Activated T-helper 17 cell treated with anti-CD3 and anti-CD28 coated beads, Interleukin-2, amount 50 U/mL, for 72 hours (primary cell): Measurements from ENCODE around the gene RAB3A. TPM values are rescaled to one million over a fixed set of nuclear protein-coding genes. Genes with fewer than 3 reads are reported as not detected.

Experiments
- ATAC-seq: fragments of 150-1000 bp; cut with Tn5 transposase; replicated peaks from 2 replicates; pipeline ENCODE4 v1.10.0; 2021; ENCODE audit warnings: mild to moderate bottlenecking, moderate library complexity
- H3K27ac Mint-ChIP-seq: one replicate; pipeline ENCODE4 v1.8.0; 2022; ENCODE audit warnings: mixed read lengths
- H3K27me3 Mint-ChIP-seq: one replicate; pipeline ENCODE4 v1.8.0; 2022; ENCODE audit warnings: mixed read lengths
- H3K36me3 Mint-ChIP-seq: one replicate; pipeline ENCODE4 v1.8.0; 2022; ENCODE audit warnings: low read depth, mild to moderate bottlenecking, mixed read lengths
- H3K4me1 Mint-ChIP-seq: one replicate; pipeline ENCODE4 v1.8.0; 2022; ENCODE audit warnings: mixed read lengths
- H3K4me3 Mint-ChIP-seq: one replicate; pipeline ENCODE4 v1.8.0; 2022; ENCODE audit warnings: mild to moderate bottlenecking, mixed read lengths
- H3K9me3 Mint-ChIP-seq: one replicate; pipeline ENCODE4 v1.8.0; 2022; ENCODE audit warnings: mixed read lengths
- total RNA-seq, 2 donors: library from RNA; stranded (reverse); gene quantifications; one replicate each; pipeline ENCODE4 v1.2.3, GENCODE V29; 2022

The RAB3A gene
- total RNA-seq, 2 donors from 2014 or later: 7.2 to 9.5 TPM

DNA sequence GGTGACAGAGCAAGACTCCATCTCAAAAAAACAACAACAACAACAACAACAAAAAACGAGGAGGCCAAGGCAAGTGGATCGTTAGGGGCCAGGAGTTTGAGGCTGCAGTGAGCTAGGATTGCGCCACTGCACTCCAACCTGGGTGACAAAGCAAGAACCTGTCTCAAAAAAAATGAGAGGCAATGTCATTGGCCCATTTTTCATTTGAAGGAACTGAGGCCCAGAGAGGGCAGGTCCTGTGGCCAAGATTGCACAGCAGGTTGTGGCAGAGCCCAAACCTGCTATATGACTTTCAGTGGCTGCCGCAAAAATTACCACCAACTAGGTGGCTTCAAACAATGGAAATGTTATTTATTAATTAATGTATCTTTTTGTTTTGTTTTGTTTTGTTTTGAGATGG lies 45.4 kb downstream of the RAB3A start:
- H3K4me3 Mint-ChIP-seq: no peak overlapping the region
- H3K36me3 Mint-ChIP-seq: peaks cover 7% of the 10 kb centered on the region
- ATAC-seq: no peak
- no peaks in the 10 kb centered on the region for H3K27me3 Mint-ChIP-seq
- H3K9me3 Mint-ChIP-seq: no peaks in the 10 kb centered on the region
- H3K27ac Mint-ChIP-seq: no peak overlapping the region
- peaks cover 13% of the 10 kb centered on the region for H3K4me1 Mint-ChIP-seq

DNA sequence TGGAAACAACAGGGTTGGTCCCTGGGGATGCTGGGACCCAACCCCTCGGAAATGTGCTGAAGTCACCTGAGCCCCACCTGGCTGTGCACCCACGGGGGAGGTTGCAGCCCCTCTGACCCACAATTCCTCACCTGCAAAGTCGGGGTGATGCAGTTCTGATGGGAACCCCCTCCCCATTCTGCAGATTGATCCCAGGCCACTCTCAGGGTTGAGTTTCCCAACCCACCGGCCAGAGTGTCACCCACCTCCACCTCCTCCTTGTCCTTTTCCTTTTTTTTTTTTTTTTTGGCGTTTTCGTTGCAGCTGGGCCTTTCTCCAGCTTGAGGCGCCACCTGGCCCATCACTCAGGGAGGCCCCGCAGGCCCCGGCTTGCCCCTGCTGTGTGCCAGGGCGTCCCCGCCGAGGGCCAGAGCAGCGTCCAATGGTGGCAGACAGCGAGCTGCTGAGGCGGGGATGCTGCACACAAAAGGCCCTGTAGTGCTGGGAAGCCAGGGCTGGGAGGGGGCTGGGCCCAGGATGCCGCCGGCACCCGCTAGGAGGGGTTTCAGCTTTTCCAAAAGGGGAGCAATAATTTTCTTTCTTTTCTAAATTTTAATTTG lies 46.3 kb downstream of the RAB3A start:
- Mint-ChIP-seq H3K27ac (no peak overlapping the region), H3K4me1 (peaks cover 15% of the 10 kb centered on the region), H3K4me3 (no peak overlapping the region), H3K9me3 (no peaks in the 10 kb centered on the region), H3K27me3 (no peaks in the 10 kb centered on the region), H3K36me3 (peaks cover under 1% of the 10 kb centered on the region)
- no peak for ATAC-seq

DNA sequence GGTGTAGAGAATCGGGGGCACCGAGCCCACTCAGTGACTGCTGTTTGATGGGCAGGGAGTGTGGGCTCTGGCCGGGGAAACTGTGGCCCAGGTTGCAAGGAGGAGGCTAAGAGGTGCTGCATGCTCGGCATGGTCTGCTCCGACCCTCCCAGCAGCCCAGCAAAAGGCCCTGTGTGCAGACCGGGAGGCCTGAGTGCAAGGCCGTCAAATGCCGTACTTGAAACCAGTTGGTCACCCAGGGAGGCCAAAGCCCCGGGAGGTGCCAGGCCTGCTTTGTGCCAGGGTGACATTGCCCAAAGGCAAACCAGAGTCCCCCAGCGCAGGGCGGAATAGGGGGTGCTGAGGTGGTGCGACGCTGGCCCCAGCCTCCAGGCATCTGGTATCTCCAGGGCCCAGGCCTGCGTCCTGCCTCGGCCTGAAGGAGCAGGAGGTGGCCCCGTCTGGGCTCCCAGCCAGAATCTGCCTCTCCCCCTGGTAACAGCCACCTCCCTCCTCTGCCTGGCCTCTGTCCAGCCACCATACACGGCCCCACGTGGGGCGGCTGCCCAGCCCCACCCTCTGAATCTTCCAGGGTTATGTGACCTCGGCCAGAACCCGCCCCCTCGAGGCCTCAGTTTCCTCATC lies 46.9 kb downstream of the RAB3A start:
- H3K4me1 Mint-ChIP-seq: peaks cover 21% of the 10 kb centered on the region
- no peak for ATAC-seq
- peaks cover 6% of the 10 kb centered on the region for H3K36me3 Mint-ChIP-seq
- no peaks in the 10 kb centered on the region for H3K9me3 Mint-ChIP-seq
- no peaks in the 10 kb centered on the region for H3K27me3 Mint-ChIP-seq
- H3K4me3 Mint-ChIP-seq: no peak overlapping the region
- no peak overlapping the region for H3K27ac Mint-ChIP-seq

DNA sequence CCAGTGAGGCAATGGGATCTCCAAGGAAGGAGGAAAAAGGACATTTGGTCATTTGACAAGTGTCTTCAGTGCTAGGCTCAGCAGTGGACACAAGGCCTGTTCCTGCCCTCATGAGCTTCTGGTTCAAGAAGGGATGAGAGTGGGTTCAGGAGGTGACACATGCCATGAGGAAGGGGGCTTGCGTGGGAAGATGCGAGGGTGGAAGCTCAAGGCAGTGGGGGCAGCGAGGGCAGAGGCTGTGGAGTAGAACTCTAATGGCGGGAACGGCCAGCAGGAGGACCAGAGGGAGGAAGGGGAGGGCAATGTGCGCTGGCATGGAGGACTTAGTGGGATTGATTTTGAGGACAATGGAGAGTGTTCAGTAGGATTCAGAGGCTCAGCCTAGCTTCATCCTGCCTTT lies 47.6 kb downstream of the RAB3A start:
- Mint-ChIP-seq H3K4me1 (peaks cover 21% of the 10 kb centered on the region), H3K36me3 (peaks cover 6% of the 10 kb centered on the region), H3K27me3 (no peaks in the 10 kb centered on the region), H3K9me3 (no peaks in the 10 kb centered on the region), H3K27ac (no peak overlapping the region), H3K4me3 (no peak overlapping the region)
- no peak for ATAC-seq

DNA sequence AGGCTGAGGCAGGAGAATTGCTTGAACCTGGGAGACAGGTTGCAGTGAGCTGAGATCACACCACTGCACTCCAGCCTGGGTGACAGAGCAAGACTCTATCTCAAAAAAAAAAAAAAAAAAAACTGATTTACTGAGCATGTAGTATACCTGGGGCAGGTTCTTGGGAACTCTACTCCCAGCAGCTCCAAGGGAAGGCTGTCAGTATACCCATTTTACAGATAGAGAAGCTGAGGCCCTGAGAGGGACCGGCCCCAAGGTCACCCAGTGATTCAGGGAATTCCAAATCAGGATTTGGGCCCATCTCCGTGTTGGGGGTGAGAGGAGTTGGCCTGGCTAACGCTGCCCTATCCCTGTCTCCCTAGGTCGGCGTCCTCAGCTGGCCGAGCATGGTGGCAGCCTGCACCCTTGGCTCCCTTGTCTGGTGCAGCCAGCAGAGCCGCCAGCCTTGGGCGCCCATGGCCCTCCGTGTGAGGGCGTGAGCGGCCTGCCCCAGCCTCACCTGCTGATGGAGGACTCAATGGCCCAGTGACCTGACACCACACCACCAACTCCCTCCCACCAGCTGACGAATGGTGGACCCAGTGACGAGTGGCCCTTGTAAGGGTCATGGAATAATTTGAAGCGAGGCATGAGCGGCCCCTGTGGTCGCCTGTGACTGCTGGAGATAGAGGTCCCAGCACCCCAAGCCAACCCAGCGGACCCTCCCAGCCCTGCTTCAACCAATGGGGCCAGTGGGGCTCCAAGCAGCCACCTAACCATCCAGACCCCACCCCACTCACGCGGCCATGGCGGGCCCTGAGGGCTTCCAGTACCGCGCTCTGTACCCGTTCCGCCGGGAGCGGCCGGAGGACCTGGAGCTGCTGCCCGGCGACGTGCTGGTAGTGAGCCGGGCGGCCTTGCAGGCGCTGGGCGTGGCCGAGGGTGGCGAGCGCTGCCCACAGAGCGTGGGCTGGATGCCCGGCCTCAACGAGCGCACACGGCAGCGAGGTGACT lies 48.5 kb downstream of the RAB3A start:
- peaks cover 18% of the 10 kb centered on the region for H3K4me1 Mint-ChIP-seq
- H3K4me3 Mint-ChIP-seq: no peak overlapping the region
- H3K27ac Mint-ChIP-seq: no peak overlapping the region
- ATAC-seq: no peak
- peaks cover 11% of the 10 kb centered on the region for H3K36me3 Mint-ChIP-seq
- no peaks in the 10 kb centered on the region for H3K27me3 Mint-ChIP-seq
- H3K9me3 Mint-ChIP-seq: no peaks in the 10 kb centered on the region

DNA sequence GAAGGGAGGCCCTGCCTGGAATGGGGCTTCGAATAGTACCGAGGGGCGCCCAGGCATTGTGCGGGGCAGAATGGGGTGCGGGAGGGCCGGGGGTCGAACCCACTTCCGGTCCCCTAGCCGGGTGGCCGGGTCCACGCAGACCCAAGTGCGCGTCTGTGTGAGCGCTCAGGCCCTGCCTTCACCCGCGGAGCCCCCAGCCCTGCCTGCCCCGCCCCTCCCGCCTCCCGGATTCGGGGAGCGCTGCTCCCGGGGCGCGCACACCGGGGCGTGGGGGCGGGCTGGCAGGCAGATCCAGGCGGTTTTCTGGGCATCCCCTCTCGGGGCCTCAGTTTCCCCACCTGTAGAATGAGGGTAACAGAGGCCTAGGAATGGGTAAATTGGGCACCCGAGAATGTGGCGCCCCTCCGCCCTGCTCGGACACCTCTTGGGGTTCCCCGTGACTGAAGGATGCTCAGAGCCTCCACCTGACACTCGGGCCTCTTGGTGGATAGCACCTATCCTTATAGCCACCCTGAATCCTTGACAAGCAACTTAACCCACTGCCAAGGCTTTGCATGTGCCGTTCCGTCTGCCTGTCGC lies 50.2 kb downstream of the RAB3A start:
- Mint-ChIP-seq H3K27ac (peak overlapping the region; percentile 91), H3K27me3 (no peaks in the 10 kb centered on the region), H3K4me1 (peaks cover 16% of the 10 kb centered on the region), H3K9me3 (no peaks in the 10 kb centered on the region), H3K36me3 (peaks cover 17% of the 10 kb centered on the region), H3K4me3 (peak overlapping the region; percentile 93)
- ATAC-seq: no peak

DNA sequence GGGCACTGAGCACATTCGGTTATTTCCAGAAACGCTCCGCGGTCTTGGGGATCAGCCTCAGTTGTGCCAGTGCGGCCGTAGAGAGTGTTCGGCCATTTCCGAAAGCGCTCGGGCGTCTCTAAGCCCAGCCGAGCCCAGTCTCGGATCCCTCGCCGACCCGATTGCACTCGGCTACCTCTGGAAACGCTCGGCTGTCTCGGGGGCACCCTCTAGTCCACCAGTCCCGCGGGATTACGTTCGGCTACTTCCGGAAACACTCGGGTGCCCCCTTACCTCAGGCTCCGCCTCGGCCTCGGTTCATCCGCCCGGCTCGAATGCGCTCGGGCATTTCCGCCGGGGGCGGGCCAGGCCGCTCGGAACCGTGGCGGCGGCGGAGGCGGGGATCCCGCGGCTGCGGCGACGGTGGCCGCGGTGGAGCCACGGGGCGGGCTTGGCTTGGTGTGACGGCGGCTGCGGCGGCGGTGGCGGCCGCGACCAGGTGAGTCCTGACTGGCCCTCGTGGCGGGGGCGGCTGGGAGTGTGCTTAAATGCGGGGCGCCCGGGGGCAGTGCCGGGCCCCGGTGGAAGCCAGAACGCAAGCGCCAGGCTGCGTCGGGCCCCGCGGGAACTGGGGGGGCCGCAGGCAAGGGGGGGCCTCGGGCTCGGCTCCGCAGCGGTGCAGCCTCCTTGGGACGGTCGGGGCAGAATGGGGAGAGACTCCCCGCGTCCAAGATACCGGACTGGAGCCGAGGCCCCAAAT lies 50.9 kb downstream of the RAB3A start, which contains the start of gene PIK3R2:
PIK3R2 (plus strand) TSS at position 347 of the 739 bp plus-strand sequence. CDS start 2,717 bp downstream, outside the sequence.
- Mint-ChIP-seq H3K36me3 (peaks cover 24% of the 10 kb centered on the region), H3K4me3 (peak within 1 kb of the TSS; percentile 93), H3K9me3 (no peaks in the 10 kb centered on the region), H3K27ac (peak within 1 kb of the TSS; percentile 98), H3K27me3 (no peaks in the 10 kb centered on the region), H3K4me1 (peaks cover 16% of the 10 kb centered on the region)
- peak; percentile 90 for ATAC-seq

DNA sequence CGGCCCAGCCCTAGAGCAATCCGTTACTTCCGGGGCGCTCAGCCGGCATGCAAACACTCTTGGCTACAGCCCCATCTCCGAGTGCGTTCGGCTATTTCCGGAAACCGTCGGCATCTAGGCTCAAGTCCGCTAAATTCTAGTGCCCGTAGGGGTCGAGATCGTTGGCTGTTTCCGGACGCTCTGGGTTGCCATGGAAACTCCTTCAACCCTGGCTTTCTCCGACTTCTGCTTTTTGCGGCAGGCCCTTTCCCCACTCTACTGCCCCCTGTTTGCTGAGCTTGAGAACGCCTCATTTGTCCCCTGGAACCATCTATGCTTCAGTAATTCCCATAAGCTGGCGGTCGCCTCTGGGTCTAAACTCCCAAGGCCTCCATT lies 51.4 kb downstream of the RAB3A start:
- no peaks in the 10 kb centered on the region for H3K27me3 Mint-ChIP-seq
- peak overlapping the region; percentile 98 for H3K27ac Mint-ChIP-seq
- peaks cover 16% of the 10 kb centered on the region for H3K4me1 Mint-ChIP-seq
- H3K9me3 Mint-ChIP-seq: no peaks in the 10 kb centered on the region
- peak overlapping the region; percentile 93 for H3K4me3 Mint-ChIP-seq
- peak; percentile 75 for ATAC-seq
- H3K36me3 Mint-ChIP-seq: peaks cover 29% of the 10 kb centered on the region

DNA sequence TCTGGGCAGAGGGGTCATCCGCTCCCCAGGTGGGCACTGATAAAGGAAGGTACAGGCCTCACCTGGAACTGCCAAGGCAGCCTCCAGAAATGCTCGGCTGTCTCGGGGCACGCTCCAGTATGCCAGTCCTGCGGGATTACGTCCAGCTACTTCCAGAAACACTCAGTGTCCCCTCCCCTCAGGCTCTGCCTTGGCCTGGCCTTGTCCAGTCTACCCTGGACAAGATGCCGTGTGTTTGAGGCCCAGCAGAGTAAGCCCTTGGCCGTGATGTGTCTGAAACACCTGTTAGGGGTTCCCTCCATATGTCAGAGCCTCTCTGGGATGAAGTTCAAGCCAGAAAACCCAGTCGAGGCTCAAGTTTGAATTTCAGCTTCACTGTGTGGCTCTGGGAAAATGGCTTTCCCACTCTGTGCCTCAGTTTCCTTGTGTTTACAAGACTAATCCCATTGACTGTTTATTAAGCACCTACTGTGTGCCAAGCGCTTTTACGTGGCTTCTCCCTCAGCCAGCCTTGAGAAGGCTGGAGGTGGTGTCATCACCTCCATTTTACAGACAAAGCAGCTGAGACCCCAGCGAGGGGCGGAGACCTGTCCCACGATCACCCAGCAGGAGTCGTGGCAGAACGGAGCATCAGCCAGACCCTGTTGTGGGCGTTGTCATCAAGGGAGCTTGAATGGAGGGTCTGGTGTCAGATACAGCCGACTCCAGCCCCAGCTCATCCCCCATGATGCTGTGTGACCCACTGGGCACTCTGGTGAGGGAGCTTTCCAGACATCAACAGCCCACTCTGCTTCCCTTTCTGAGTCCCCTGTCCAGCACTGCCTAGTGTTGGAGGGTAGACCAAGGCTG lies 52.8 kb downstream of the RAB3A start:
- H3K4me3 Mint-ChIP-seq: peak overlapping the region; percentile 93
- no peaks in the 10 kb centered on the region for H3K9me3 Mint-ChIP-seq
- H3K27me3 Mint-ChIP-seq: no peaks in the 10 kb centered on the region
- peaks cover 44% of the 10 kb centered on the region for H3K36me3 Mint-ChIP-seq
- no peak for ATAC-seq
- H3K4me1 Mint-ChIP-seq: peaks cover 16% of the 10 kb centered on the region
- H3K27ac Mint-ChIP-seq: peak overlapping the region; percentile 98

DNA sequence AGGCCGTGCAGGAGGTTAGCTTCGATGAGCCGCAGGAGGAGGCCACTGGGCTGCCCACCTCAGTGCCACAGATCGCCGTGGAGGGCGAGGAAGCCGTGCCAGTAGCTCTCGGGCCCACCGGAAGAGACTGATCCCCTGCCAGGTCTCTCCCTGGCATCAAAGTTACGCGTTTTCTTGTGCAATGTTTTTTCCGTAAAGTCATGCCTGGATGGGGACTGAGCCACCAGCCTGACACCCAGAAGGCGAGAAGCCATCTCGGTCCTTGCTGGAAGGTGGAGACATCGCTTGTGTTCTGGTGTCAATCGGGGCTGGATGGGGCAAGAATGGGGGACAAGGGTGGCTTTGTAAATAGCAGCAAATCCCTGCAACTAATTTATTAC lies 54.3 kb downstream of the RAB3A start:
- Mint-ChIP-seq H3K4me3 (no peak overlapping the region), H3K9me3 (no peaks in the 10 kb centered on the region), H3K27ac (no peak overlapping the region), H3K4me1 (peaks cover 16% of the 10 kb centered on the region), H3K27me3 (no peaks in the 10 kb centered on the region), H3K36me3 (peaks cover 58% of the 10 kb centered on the region)
- no peak for ATAC-seq

DNA sequence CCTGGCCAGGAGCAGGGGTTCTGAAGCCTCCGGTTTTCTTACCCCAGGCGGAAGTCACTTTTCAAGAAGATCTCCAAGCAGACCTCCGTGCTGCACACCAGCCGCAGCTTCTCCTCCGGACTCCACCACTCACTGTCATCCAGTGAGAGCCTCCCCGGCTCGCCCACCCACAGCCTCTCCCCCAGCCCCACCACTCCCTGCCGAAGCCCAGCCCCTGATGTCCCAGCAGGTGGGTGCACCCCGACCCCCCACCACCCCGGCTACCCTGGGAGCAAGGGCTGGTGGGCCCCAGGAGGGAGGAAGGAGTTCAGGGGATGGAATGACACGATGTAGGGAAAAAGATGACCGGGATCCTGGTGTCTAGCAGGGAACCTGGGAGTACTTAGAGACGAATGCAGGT lies 56.4 kb downstream of the RAB3A start:
- ATAC-seq: no peak
- H3K4me3 Mint-ChIP-seq: no peak overlapping the region
- H3K9me3 Mint-ChIP-seq: no peaks in the 10 kb centered on the region
- no peaks in the 10 kb centered on the region for H3K27me3 Mint-ChIP-seq
- H3K36me3 Mint-ChIP-seq: peaks cover 76% of the 10 kb centered on the region
- no peak overlapping the region for H3K27ac Mint-ChIP-seq
- H3K4me1 Mint-ChIP-seq: peaks cover 4% of the 10 kb centered on the region
